ENCODE data around the gene ARMC9.

- no peak for TF ChIP-seq CTCF (IDR thresholded peaks at IDR 0.05)
- TF ChIP-seq POLR2A (IDR thresholded peaks at IDR 0.05): no peak
These were observed 179.7 kb downstream of the ARMC9 start for GRCh38 chr2:231378026-231378722.

Measured in testis (tissue), 2 donors.